Stimulated activated naive CD4-positive, alpha-beta T cell (primary cell): ENCODE data around the gene KLK4.
"Not testable (repeated sequence)": the region's sequence is repeated elsewhere in the genome, so short reads cannot be mapped to it uniquely, and the experiment has no call there.

Source experiments
- DNase-seq, 6 experiments: peaks; one replicate each; lab custom pipeline; 2025; lab: John Stamatoyannopoulos, UW

The KLK4 gene

GRCh38 chr19:50912727-50913716, 1.8 kb upstream of the KLK4 start:
- no peak for DNase-seq

GRCh38 chr19:50912102-50912599, 956 bp upstream of the KLK4 start:
- DNase-seq: no peak

GRCh38 chr19:50910722-50911121, 473 bp downstream of the KLK4 start:
- no peak for DNase-seq

GRCh38 chr19:50909240-50910070, 1.7 kb downstream of the KLK4 start:
- DNase-seq: no peak

- no peak for DNase-seq
These were observed 2.9 kb downstream of the KLK4 start for GRCh38 chr19:50908336-50908735.

GRCh38 chr19:50906217-50906616, 5.0 kb downstream of the KLK4 start:
- peak in 1 of 6 experiments; percentile 12 for DNase-seq

- DNase-seq: no peak
These were observed 8.6 kb downstream of the KLK4 start for GRCh38 chr19:50902640-50903039.

GRCh38 chr19:50899569-50899968, 11.6 kb downstream of the KLK4 start:
- no peak for DNase-seq

GRCh38 chr19:50898018-50898417, 13.2 kb downstream of the KLK4 start:
- DNase-seq: no peak

- DNase-seq: no peak
These were observed 13.6 kb downstream of the KLK4 start for GRCh38 chr19:50897612-50898011.

- DNase-seq: no peak
These were observed 14.0 kb downstream of the KLK4 start for GRCh38 chr19:50897191-50897607.

- DNase-seq: no peak
These were observed 14.5 kb downstream of the KLK4 start for GRCh38 chr19:50896591-50897190.

GRCh38 chr19:50896089-50896590, 15.1 kb downstream of the KLK4 start:
- DNase-seq: not testable (repeated sequence)

- no peak for DNase-seq
These were observed 16.5 kb downstream of the KLK4 start for GRCh38 chr19:50894478-50895356.

- no peak for DNase-seq
These were observed 18.0 kb downstream of the KLK4 start for GRCh38 chr19:50893047-50893736.

- DNase-seq: no peak
These were observed 20.0 kb downstream of the KLK4 start for GRCh38 chr19:50891253-50891625.

- no peak for DNase-seq
These were observed 20.6 kb downstream of the KLK4 start for GRCh38 chr19:50890422-50891252.

- no peak for DNase-seq
These were observed 21.6 kb downstream of the KLK4 start for GRCh38 chr19:50889638-50890037.

GRCh38 chr19:50882188-50882587, 29.0 kb downstream of the KLK4 start:
- DNase-seq: no peak
